Kidney (tissue), 14 donors: ENCODE data around the gene PRLH. TPM values are rescaled to one million over a fixed set of nuclear protein-coding genes. Genes with fewer than 3 reads are reported as not detected.

Source experiments
- DNase-seq, 5 donors: peaks; one replicate each; pipeline ENCODE4 v3.0.0-alpha.2; 2013 to 2020
- FAIRE-seq: peaks from 2 replicates; lab custom pipeline; 2012; peaks lifted over from hg19 to GRCh38; lab: Jason Lieb, UNC
- H3K27ac ChIP-seq, 2 donors: one replicate each; pipeline ENCODE4 v1.7.0; 2013; ENCODE audit warnings: low read depth in 2 of 2, low read length in 2 of 2, inconsistent platforms in 1 of 2
- H3K27me3 ChIP-seq: one replicate; pipeline ENCODE4 v1.7.1; 2013; ENCODE audit warnings: low read length, inconsistent platforms; ENCODE audit not compliant: control insufficient read depth, insufficient read depth
- H3K36me3 ChIP-seq, 3 donors: one replicate each; pipeline versions ENCODE4 v1.7.0 to v1.7.1; 2013; ENCODE audit warnings: low read length in 3 of 3, control low read depth in 1 of 3, inconsistent platforms in 1 of 3; ENCODE audit not compliant: insufficient read depth in 3 of 3, control insufficient read depth in 2 of 3
- H3K4me1 ChIP-seq, 3 donors: one replicate each; pipeline versions ENCODE4 v1.7.0 to v1.7.1; 2013; ENCODE audit warnings: low read length in 3 of 3, inconsistent platforms in 1 of 3, low read depth in 1 of 3; ENCODE audit not compliant: control insufficient read depth in 2 of 3, insufficient read depth in 2 of 3
- H3K4me3 ChIP-seq, 3 donors: one replicate each; pipeline versions ENCODE4 v1.7.0 to v1.8.1; 2013; ENCODE audit warnings: low read length in 3 of 3, control low read depth in 1 of 3, inconsistent platforms in 1 of 3
- H3K9ac ChIP-seq, 3 donors: one replicate each; pipeline versions ENCODE4 v1.7.0 to v1.7.1; 2013; ENCODE audit warnings: low read length in 3 of 3, control low read depth in 1 of 3, inconsistent platforms in 1 of 3
- H3K9me3 ChIP-seq, 3 donors: one replicate each; pipeline versions ENCODE4 v1.7.0 to v1.7.1; 2013; ENCODE audit warnings: low read length in 3 of 3, control low read depth in 1 of 3, inconsistent platforms in 1 of 3; ENCODE audit not compliant: control insufficient read depth in 2 of 3, insufficient read depth in 1 of 3
- CTCF ChIP-seq: IDR thresholded peaks from 3 replicates; pipeline ENCODE4 v1.5.1; 2012; ENCODE audit warnings: mild to moderate bottlenecking, moderate library complexity, borderline replicate concordance; ENCODE audit not compliant: insufficient read depth; ENCODE audit errors: extremely low read depth
- intact Hi-C: fragments of 100-400 bp; cut with DNase I; formaldehyde crosslinking; loops from one replicate; pipeline ENCODE4 v1.11.1; 2022
- polyA plus RNA-seq: library from polyadenylated mRNA; stranded (reverse); fragments of 350-450 nt; fragmentation: Illumina TruSeq; extraction: RNeasy Lipid Tissue Mini Kit (QIAGEN cat#74804); gene quantifications from one replicate; pipeline ENCODE4 v1.2.3, GENCODE V29; 2014; ENCODE audit warnings: low read depth, low replicate concordance; ENCODE audit not compliant: insufficient read depth
- total RNA-seq: library from RNA; stranded (reverse); fragmentation: NEBNext Ultra II Directional; extraction: Animal tissue kit (Norgen Biotek cat#: 25700); gene quantifications from one replicate; pipeline ENCODE4 v1.2.1, GENCODE V29; 2021
- donor health status: control.
- donor health status: control.
- donor health status: control.
- donor health status: control.
- donor health status: control.
- donor health status: DM: yes; HTN: yes; CAD: no.
- donor health status: Normal renal cell carcinoma (clear cell type).

Gene PRLH
- total and polyA plus RNA-seq, 2 donors from 2014 or later, result not detected

DNA sequence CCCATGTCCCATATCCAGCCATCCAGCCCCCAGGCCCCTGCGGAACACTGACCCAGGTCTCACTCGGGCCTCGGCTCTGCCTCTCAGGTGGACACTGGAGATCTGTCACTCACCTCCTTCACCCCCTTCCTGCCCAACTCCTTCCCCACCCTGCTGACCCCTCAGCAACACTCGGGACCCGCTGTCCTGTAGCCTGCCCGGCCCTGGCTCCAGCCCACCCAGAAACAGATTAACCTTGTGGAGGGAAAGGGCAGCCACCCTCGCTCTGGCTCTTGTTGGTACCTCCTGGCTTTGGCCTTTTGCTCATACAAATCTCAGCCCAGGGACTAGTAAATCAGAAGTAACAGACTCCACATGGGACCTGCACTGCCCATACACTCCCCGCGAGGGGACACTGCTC is 29.8 kb upstream of the PRLH start:
- FAIRE-seq, result no peak
- no peak overlapping the region for H3K27ac ChIP-seq

DNA sequence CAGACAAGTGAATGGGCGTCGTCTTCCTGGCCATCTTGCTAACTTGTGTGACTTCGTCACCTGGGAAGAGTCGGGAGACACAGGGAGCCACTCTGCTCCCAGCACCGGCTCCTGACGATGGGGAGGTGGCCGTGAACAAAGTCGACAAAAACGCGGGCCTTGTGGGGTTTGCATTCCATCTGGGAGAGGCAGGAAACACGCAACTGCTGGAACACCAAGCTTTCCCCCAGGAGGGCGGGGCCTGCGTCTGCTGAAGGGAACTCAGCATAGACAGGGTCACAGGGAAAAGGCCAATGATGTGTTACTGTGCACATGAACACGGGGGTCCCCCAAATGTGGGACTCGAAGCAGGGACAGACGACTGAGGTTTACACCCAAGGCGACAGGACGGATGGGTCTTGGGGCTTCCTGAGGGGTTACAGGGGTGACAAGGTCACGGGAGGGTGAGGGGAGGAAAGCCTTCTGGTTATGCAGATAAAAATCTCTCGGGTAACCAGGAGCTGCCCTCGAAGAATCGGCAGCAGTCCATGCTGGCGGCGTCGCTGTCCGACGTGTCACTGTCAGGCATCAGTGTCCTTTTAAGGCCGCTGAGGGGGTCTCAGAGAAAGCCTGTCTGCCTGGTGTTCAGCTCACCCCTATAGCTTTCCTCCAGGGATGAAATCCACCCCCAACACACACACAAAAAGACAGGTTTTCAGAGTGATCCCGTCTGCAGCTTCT is 28.2 kb upstream of the PRLH start:
- intact Hi-C loops, result no loop called here
- TF ChIP-seq CTCF, result no peak
- DNase-seq (no peak), FAIRE-seq (no peak)
- no peaks in the 10 kb centered on the region for H3K9me3 ChIP-seq
- H3K4me1 ChIP-seq, result no peaks in the 10 kb centered on the region
- H3K27ac ChIP-seq, result no peak overlapping the region
- H3K27me3 ChIP-seq, result no peaks in the 10 kb centered on the region
- H3K9ac ChIP-seq, result no peak overlapping the region
- H3K4me3 ChIP-seq, result no peak overlapping the region
- no peaks in the 10 kb centered on the region for H3K36me3 ChIP-seq

More for the DNA sequence above, 29.8 kb upstream of the PRLH start:
- H3K4me3 ChIP-seq, result no peak overlapping the region
- H3K36me3 ChIP-seq, result no peaks in the 10 kb centered on the region
- no peak for TF ChIP-seq CTCF
- intact Hi-C loops, result no loop called here
- H3K27me3 ChIP-seq, result no peaks in the 10 kb centered on the region
- H3K9me3 ChIP-seq, result no peaks in the 10 kb centered on the region
- DNase-seq, result no peak
- no peak overlapping the region for H3K9ac ChIP-seq
- no peaks in the 10 kb centered on the region for H3K4me1 ChIP-seq

DNA sequence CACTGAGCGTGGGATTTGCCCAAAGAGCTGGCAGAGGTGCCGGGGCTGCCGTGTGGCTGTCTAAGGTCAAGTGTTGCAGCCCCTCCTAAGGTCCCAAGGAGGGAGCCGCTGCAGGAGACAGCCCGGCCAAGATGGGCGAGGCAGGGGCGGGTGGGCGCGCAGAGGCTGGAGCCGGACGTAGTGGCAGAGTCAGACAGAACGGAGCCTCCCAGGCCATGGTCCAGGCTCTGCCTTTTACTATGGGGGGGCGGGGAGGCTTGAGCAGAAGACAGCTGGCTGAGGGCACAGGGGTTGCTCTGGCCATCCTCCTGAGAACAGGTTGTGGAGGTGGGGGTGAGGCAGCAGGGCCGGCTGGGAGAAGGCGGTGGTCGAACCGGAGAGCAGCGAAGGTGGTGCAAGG is 27.5 kb upstream of the PRLH start:
- DNase-seq (no peak), FAIRE-seq (no peak)
- Histone ChIP-seq H3K36me3 (no peaks in the 10 kb centered on the region), H3K4me1 (no peaks in the 10 kb centered on the region), H3K9ac (no peak overlapping the region), H3K27me3 (no peaks in the 10 kb centered on the region), H3K4me3 (no peak overlapping the region), H3K9me3 (no peaks in the 10 kb centered on the region), H3K27ac (no peak overlapping the region)
- intact Hi-C loops, result no loop called here
- no peak for TF ChIP-seq CTCF
